GM21717 (cell line): ENCODE measurements around the gene SLC18A3.

Experiments
- ATAC-seq: cut with Tn5 transposase; IDR thresholded peaks from one replicate; pipeline ENCODE4 v1.9.1; 2021; ENCODE audit warnings: mild to moderate bottlenecking, moderate library complexity; ENCODE audit not compliant: unreplicated experiment

The SLC18A3 gene

DNA sequence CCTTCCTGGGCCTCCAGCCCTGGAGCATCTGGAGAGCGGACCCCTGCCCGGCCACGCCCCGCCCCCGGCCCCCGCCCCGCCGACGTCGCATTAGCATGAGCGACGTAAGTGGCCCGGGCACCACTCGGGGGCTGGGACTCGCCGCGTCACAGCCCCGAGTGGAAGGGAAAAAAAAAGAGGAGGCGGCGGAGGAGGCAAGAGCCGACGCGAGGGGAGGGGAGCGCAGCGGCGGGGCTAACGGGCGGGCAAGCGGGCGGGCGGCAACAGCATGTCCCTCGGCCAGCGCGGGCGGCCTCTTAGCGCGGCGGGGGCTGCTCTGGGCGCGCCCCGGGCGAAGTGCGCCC is at the start of gene SLC18A3:
SLC18A3 (plus strand) TSS at position 197 of the 344 bp plus-strand sequence. CDS start 431 bp downstream, outside the sequence.
- ATAC-seq = no peak

DNA sequence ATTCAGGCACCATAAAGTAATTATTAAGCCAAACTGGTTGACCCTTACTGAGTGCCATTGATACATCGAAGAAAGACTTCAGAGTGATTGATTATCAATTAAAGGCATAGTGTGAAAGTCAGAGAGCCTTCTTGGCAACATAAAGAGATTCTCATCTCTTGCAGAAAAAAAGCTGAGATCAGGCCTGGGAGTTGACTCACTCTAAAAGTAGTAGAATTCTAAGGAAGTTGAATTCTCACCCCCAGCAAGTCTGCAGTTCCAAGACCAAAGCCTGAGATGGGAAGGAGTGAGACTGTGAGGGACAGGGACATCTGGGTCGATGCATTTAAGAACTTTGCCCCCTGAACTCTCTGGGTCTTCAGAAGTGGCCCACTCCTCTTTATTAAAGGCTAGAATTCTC is 49.6 kb upstream of the SLC18A3 start:
- ATAC-seq = no peak

DNA sequence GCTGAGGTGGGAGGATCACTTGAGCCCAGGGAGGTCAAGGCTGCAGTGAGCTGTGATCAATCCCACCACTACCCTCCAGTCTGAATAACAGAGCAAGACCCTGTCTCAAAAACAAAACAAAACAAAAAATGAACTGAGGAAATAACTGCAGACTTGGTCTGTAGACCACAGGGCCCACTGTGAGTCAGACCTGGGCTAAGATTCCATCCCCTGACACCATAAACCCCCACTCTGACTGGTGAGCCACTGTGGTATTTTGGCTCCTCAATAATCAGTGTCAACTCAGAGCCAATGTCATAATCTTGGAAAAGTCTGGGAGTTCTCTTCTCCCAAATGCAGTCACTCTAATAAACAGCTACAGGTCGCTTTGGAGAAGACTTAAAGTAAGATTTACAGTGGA is 47.2 kb upstream of the SLC18A3 start:
- ATAC-seq = no peak

DNA sequence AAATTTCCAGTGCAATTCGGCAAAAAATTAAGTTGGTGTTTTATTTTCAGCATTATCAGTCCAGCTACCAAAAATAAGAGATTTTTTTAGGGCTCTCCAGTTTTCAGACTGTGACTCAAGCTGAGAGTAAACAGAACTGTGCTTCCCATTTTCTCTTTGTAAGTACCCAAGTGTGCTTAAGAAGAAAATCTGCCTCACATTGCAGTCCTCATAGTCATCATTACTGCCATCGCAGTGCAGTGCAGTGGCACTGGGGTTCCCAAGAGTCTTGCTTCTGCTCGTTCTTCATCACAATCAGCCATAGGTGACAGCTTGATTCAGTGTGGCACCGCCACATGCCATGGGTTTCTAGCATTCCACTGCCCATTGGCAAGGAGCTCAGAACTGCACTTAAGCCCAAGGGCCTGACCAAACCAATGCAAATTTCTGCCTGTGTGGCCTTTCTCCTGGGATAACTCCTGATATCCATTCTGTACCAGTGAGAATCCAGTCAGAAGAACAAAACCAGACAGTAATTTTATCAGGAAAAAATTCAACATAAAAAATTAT is 45.6 kb upstream of the SLC18A3 start:
- ATAC-seq = no peak

DNA sequence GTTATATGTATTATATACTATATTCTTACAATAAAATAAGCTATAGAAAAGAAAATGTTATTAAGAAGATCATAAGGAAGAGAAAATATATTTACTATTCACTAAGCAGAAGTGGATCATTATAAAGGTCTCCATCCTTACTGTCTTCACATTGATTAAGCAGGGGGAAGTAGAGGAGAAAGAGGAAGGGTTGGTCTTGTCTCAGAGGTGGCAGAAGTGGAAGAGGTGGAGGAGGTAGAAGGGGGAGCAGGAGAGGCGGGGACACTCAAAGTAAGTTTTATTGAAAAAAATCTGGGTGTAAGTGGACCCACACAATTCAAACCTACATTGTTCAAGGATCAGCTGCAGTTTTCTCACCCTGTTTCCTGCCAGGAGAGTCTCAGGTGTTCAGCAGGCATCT is 42.3 kb upstream of the SLC18A3 start:
- ATAC-seq = no peak

DNA sequence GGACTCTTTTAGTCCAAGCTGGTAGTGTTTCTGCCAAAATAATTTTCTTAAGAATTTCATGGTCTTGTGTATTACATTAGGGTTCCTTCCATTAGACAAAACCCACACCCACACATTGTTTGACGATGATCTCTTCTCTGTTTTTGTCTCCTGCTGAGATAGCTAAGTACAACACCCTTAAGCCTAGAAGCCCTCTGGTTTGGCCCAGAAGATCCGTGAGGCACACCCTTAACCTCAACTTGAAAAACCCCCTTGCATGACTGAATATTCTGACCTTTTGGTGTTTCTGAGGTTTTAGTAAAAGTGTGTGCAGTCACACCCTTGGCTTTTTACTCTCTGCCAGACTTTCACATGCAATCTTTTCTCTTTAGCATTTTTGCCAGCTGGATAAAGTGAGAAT is 41.9 kb upstream of the SLC18A3 start:
- ATAC-seq = peak; percentile 69

DNA sequence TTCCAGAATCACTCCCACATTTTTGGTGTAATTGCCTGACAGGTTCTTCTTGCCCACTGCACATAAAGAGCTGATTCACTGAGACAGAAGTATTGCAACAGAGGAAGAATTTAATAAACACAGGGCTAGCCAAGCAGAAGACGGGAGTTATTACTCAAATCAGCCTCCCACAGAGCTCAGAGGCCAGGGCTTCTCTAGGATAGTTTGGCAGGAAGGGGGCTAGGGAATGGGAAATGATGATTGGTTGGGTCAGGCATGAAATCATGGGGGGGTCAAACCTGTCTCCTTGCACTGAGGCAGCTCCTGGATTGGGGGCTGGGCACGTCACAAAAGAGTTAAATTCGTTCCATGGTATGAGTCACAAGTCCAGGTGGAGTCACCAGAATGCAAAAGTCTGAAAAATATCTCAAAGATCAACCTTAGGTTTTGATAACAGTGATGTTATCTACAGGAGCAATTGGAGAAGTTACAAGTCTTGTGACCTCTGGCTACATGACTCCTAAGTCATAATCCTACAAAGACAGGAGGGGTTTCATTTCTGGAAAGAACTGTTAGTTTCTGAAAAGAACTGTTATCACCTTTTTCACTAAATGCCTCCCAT is 41.0 kb upstream of the SLC18A3 start:
- no peak for ATAC-seq

DNA sequence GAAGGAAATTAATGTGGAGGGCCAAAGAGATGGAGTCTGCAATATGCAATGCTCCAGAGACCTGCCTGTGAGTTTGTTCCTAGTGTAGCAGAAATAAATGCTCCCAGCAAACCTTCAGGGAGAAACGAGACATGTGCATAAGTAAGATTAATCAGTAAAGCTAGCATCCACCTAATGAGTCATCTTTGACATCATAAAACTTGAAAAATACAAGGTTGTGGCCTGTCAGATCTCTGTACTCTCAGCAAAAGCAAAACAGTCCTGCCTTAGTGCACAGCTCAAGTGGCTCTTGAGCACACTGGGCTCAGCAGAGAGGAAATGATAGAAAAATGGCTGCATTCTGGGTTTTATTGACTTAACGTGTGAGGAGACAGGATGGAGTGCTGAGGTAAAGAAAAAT is 38.7 kb upstream of the SLC18A3 start:
- no peak for ATAC-seq

DNA sequence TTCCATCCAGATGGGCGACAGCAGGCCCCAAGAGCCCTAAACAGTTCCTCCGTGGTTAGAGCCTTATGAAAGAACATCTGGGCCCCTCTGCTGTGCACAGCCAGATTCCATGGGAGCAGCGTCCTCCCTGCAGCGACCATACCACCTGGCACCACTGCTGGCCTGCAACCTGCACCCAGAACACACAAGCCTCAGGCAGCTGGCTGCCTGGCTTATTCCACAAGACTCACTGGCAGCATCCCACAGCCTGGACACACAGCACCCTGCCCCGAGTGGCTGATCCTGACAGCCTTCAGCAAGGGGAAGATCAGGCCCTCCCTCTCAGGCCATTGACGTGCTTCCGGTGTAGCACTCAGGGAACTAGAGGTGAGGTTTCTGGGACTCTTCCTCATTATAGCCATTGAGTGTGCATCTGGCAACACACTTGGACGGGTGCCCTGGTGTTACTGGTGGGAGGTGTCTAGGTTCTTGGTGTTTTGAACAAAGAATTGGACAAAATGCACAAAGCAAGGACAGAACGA is 37.5 kb upstream of the SLC18A3 start:
- ATAC-seq = no peak

DNA sequence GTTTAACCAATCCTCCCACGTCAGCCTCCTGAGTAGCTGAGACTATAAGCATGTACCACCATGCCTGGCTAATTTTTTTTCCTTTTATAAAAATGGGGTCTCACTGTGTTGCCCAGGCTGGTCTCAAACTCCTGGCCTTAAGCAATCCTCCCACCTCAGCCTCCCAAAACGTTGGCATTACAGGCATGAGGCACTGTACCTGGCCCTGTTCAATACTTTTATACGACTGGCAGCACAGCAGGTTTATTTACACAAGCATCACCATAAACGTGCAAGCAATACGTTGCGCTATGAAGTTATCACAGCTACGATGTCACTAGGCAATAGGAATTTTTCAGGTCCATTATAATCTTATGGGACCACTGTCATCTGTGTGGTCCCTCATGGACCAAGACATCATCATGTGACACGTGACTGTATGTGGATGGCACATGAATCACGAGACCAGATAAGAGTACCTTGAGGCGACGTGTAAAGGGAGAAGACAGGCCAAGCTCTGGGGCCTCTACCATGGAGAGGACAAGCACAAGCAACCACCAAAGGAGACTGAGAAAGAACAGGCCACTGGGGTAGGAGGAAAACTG is 34.5 kb upstream of the SLC18A3 start:
- no peak for ATAC-seq

DNA sequence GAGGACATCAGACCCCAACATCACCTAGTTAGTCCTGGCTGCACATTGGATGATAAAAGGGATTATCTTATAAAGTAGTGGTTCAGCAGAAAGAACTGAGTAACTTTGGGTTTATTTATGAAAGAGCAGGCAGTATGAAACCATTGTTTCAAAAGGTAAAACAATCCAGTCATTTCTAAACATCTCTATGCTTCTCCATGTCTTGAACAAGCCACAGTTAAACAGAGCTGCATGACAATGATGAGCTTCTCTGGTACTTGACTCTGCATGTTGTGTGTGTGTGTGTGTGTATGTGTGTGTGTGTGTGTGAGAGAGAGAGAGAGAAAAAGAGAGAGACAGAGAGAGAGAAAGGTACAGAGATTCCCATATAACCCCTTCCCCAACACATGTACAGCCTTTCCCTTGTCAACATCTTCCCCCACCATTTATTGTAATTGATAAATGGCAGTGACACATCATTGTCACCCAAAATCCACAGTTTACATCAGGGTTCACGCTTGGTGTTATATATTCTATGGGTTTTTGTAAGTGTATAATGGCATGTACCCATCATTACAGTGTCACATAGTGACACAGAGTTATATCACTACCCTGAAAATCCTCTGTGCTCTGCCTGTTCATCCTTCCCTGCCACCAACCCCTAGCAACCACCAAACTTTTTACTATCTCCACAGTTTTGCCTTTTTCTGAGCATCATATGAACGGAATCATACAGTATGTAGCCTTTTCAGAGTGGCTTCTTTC is 32.8 kb upstream of the SLC18A3 start:
- ATAC-seq = no peak

DNA sequence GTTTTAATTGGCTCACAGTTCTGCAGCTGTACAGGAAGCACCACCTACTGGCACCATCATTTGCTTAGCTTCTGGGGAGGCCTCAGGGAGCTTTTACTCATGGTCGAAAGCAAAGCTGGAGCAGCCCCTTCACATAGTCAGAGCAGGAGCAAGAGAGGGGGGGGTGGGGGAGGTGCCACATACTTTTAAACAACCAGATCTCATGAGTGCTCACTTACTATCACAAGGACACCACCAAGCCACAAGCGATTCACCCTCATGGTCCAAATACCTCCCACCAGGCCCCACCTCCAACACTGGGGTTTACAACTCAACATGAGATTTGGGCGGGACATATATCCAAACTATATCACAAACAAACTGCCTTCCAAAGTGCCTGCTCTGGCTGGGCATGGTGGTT is 31.7 kb upstream of the SLC18A3 start:
- ATAC-seq = no peak

DNA sequence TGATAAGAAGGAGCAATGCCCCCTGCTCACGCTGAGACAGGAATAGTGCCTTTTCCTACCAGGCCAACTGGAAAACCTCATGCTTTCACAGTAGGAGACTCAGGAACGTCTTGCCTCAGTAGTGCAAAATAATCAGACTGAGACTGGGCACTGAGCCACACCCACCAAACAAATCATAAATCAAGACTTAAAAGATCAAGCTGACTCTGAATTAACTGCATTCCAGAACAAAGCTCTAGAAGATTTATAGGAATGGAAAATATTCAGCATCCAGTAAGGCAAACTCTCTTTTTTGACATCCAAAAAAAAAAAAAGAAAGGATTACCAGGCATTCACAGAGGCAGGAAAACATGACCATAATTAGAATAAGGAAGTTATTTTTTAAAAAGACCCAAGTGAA is 30.5 kb upstream of the SLC18A3 start:
- ATAC-seq = no peak

DNA sequence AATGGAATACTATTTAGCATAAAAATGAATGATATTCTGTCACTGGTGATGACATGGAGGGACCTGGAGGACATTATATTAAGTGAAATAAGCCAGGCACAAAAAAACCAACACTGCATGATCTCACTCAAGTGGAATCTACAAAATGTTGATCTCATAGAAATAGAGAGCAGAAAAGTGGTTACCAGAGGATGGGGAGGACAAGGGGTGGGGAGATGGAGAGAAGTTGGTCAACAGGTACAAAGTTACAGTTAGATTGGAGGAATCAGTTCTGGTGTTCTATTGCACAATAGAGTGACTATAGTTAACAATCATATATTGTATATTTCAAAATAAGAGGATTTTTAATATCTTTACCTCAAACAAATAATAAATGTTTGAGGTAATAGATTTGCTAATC is 24.7 kb upstream of the SLC18A3 start:
- ATAC-seq = no peak

DNA sequence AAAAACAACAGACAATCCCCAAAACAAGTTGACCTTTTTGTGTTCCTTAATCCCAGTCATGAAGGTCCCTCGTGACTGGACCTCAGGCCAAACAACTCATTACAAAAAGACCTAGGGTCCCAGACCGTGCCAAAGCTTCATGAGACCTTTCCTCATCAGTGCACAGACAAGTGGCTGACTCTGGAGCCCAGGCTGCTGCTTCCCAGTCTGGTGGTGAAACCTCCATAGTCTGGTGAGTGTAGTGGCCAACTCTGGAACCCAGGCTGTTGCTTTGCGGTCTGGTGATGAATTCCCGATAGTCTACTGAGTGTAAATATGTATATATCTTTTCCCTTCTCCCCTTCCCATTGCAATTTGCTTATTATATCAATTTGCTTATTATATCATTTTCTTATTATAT is 22.1 kb upstream of the SLC18A3 start:
- ATAC-seq = no peak

DNA sequence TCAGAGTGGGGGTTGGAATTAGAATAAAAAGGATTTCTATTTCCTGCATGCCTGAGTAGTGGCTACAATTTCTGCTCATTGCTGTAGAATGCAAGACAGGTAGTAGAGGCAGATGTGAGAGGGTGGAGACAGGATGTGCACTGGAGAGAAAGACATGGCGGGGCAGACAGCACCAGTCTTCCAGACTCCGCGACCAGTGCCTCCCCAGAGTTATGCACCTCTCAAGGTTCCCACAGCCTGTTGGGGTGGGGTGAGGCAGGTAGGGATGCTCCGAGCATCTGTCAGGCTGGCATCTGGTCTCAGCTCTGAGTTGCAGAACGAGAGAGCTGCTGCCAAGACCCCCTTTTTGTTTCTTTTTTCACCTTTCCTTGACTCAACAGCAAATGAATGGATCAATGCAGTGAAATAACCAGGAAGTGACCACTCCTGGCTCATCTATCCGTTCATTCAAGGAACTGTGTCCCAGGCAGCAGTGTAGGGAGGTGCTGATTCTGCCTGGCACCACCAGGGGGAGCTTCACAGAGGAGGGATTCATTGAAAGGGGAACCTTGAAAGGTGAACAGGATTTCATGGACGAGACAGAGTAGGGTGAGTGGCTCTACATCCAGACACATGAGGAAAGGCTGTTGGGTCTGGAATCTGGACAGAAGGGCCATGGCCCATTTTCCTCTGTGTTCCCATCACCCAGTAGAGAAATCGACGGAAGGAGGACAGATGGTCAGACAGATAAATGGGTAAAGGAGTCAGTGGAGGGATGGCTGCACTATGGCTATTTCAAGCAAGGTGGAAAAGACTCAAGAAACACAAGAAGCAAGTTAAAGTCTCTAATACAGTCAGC is 17.2 kb upstream of the SLC18A3 start:
- no peak for ATAC-seq

DNA sequence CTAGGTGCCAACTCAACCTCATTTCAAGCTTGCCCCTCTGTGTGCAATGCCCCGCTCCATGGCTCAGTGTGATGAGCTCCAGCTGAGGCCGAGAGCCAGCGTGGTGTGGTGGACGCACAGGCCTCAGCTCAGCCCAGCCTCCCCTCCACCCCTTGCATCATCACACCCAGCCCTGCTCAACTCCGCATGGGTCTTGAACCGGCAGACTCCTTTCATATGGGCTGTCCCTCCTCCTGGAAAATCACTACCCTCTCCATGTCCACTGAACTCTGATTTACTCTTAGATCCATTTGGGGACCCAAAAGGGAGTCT is 16.6 kb upstream of the SLC18A3 start:
- ATAC-seq = no peak

DNA sequence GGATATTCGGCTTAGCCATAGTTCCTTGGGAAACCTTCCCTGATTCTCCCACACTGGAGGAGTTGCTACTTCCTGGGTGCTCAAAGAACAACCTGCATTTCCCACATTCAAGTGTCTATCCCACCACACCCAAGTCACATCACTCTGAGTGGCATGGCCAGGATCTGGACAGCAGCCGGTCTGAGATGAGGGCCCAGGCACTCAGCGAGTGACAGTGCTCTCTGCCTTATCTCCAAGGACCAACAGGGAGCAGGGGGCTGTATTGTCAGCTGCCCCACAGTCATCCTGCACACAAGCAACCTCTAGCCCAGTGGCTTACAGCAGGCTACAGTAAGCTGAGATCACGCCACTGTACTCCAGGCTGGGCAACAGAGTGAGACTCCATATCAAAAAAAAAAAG is 16.1 kb upstream of the SLC18A3 start:
- ATAC-seq = no peak

DNA sequence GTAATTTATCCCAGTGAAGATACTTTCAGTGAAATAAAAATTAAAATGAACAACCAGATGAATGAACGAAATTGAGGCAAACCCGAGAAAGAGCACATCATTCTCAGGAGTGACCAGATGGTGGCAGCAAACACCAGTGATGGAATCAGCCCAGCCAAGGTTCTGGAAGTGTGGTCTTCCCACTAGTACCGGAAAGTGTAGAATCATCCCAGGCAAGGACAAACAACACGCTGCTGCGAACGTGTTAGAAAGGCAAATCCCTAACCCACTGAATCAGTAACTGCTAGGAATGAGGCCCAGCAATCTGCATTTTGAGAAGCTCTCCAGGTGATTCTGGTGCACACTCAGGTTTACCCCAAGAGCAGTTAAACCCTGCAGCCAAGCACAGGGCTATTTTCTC is 15.5 kb upstream of the SLC18A3 start:
- ATAC-seq = no peak

DNA sequence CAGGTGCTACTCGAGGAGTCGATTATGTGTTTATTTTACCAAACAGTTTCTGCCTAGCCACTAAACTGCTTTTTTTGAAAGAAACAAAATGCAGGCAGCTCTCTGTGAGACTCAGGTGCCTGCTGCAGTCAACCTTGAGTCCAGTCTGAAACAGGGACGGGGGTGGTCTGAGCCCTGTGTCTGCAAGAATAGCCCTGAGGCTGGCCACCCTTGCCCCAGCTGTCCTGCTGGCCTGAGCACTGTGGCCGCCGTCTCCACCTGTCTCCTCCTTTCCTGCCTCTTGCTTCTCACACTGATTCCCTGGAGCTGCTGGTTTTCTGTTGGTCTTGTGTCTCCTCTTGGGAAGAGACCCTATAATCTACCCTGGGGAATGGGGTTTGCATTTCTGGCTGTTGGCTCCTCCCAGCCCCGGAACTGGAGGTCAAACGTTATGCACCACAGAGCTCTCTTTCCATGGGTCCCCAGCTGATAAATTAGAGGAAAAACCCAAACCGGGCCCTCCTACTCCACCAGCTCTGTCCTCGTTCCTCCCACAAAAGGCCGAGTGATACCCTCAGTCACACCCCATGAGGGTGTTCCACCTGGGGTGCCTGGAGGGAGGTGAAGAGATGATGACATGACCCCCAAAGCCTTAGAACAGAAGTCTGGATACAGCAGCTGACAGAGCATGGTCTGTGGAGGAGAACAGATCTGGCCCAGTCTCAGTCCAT is 15.0 kb upstream of the SLC18A3 start:
- ATAC-seq = no peak
